GM23248 (cell line): Measurements from ENCODE around the gene PAK6. TPM values are rescaled to one million over a fixed set of nuclear protein-coding genes. Genes with fewer than 3 reads are reported as not detected.

Experiments
- DNase-seq: peaks from one replicate; pipeline ENCODE4 v3.0.0-alpha.2; 2015
- H2AFZ ChIP-seq: fragments of 200-600 bp; sonication (generic); 2 replicates; pipeline ENCODE4 v1.6.1; 2016; ENCODE audit warnings: antibody characterized with exemption
- H3F3A ChIP-seq: fragments of 200-600 bp; sonication (generic); 2 replicates; pipeline ENCODE4 v1.6.1; 2016; ENCODE audit warnings: mild to moderate bottlenecking, antibody characterized with exemption, mixed run types; ENCODE audit not compliant: insufficient read depth
- H3K27ac ChIP-seq: fragments of 200-600 bp; sonication (generic); 2 replicates; pipeline ENCODE4 v1.5.1; 2016; ENCODE audit warnings: mild to moderate bottlenecking
- H3K27me3 ChIP-seq: fragments of 200-600 bp; sonication (generic); replicated peaks from 2 replicates; pipeline ENCODE4 v1.6.1; 2016; ENCODE audit warnings: mild to moderate bottlenecking; ENCODE audit not compliant: insufficient read depth
- H3K36me3 ChIP-seq: fragments of 200-600 bp; sonication (generic); 2 replicates; pipeline ENCODE4 v1.6.1; 2016; ENCODE audit warnings: low read depth, mild to moderate bottlenecking
- H3K4me1 ChIP-seq: fragments of 200-600 bp; sonication (generic); 2 replicates; pipeline ENCODE4 v1.6.1; 2016; ENCODE audit warnings: mild to moderate bottlenecking; ENCODE audit not compliant: insufficient read depth
- H3K4me2 ChIP-seq: fragments of 200-600 bp; sonication (generic); one replicate; pipeline ENCODE4 v1.6.1; 2016; ENCODE audit warnings: mild to moderate bottlenecking; ENCODE audit not compliant: unreplicated experiment
- H3K4me3 ChIP-seq: fragments of 200-600 bp; sonication (generic); 2 replicates; pipeline ENCODE4 v1.5.1; 2016; ENCODE audit warnings: mild to moderate bottlenecking
- H3K79me2 ChIP-seq: fragments of 200-600 bp; sonication (generic); 2 replicates; pipeline ENCODE4 v1.6.1; 2016; ENCODE audit warnings: mild to moderate bottlenecking; ENCODE audit not compliant: insufficient read depth
- H3K9ac ChIP-seq: fragments of 200-600 bp; sonication (generic); 2 replicates; pipeline ENCODE4 v1.6.1; 2016; ENCODE audit warnings: mild to moderate bottlenecking
- H3K9me2 ChIP-seq: fragments of 200-600 bp; sonication (generic); 2 replicates; pipeline ENCODE4 v1.6.1; 2016; ENCODE audit warnings: mixed run types, mild to moderate bottlenecking, moderate library complexity; ENCODE audit not compliant: insufficient read depth
- H3K9me3 ChIP-seq: fragments of 200-600 bp; sonication (generic); one replicate; pipeline ENCODE4 v1.6.1; 2017; ENCODE audit warnings: low read depth
- H4K20me1 ChIP-seq: fragments of 200-600 bp; sonication (generic); 2 replicates; pipeline ENCODE4 v1.6.0; 2016; ENCODE audit not compliant: insufficient read depth
- EZH2 ChIP-seq: fragments of 200-600 bp; sonication (generic); IDR thresholded peaks from 2 replicates; pipeline ENCODE4 v1.6.1; 2018; ENCODE audit warnings: antibody characterized with exemption, mild to moderate bottlenecking; ENCODE audit not compliant: insufficient read depth, poor library complexity, severe bottlenecking
- EZH2phosphoT487 ChIP-seq: fragments of 200-600 bp; sonication (generic); IDR thresholded peaks from 2 replicates; pipeline ENCODE4 v1.6.1; 2018; ENCODE audit warnings: antibody characterized with exemption, moderate library complexity, mild to moderate bottlenecking, low read depth; ENCODE audit not compliant: insufficient read depth
- WGBS, 2 experiments: methylation state at CpG; one replicate each; pipeline ENCODE4 v1.1.6; 2015 to 2017; ENCODE audit warnings: low lambda C conversion rate in 2 of 2, low coverage in 1 of 2; ENCODE audit errors: missing lambda C conversion rate in 2 of 2; 5-methylcytosine and 5-hydroxymethylcytosine counted together
- in situ Hi-C: fragments of 300-500 bp; cut with MboI; formaldehyde crosslinking; loops from 2 replicates; pipeline ENCODE4 v1.15.0; 2020
- polyA plus RNA-seq: library from polyadenylated mRNA; unstranded; fragments of >200 nt; fragmentation: Nextera tagmentation; extraction: Ambion mirVana; gene quantifications from 2 replicates; pipeline ENCODE4 v1.2.1, GENCODE V29; 2016
- total RNA-seq: library from RNA; depleted of rRNA; stranded (reverse); fragments of >200 nt; shearing (Covaris generic); gene quantifications from 2 replicates; pipeline ENCODE4 v1.2.3, GENCODE V29; 2014

PAK6 gene
- total and polyA plus RNA-seq, 2 experiments from 2014 or later = not detected

DNA sequence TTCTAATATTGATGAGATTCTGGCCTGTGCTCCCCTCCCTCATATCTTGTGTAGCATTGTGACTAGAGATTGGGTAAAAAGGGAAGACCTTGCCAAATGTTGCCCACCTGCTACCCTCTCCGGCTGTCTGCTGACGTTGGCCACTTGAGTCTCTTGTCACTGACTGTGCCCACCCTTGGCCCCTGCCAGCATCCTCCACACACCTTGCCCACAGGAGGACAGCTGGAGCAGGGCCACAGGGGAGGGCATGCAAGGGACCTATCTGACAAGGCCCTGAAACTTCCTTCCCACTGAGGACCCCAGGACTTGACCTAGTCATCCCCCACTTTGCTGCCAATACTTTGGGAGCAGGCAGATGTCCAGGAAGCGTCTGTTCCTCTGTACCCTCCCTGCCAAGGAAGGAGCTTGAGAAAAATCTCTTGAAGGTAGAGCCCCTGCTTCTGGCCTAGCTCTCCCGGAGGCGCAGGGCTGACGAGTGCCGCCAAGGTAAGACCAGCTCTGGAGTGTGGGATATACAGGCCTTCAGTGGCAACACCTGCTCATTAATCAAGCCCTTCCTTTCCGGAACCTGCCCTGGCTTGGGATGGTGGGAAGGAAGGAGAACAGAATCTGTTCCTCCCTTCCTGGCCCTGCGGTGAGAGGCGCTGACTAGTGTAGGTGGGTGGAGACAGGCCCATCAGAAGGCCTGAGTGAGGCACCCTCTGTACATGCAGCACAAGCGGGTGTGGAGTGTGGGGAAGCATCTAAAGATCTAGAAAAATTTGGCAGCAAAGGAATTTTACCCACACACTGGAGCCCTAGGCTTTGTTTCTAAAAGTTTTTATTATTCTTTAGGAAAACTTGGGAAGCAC is 4.9 kb upstream of the PAK6 start:
- H3K79me2 ChIP-seq = no peaks in the 10 kb centered on the region
- no peak for TF ChIP-seq EZH2phosphoT487
- no peaks in the 10 kb centered on the region for H3K36me3 ChIP-seq
- WGBS, 2 experiments = 95 to 96% methylated on average over 11 of the region's 11 CpGs
- no peak overlapping the region for H3K9ac ChIP-seq
- H2AFZ ChIP-seq = no peak overlapping the region
- H3K9me3 ChIP-seq = no peaks in the 10 kb centered on the region
- peaks cover 4% of the 10 kb centered on the region; the same call in 1 of the 2 replicates for H3K4me1 ChIP-seq
- H3K4me2 ChIP-seq = no peak overlapping the region
- no peak overlapping the region for H3K4me3 ChIP-seq
- no peak overlapping the region for H3K27ac ChIP-seq
- in situ Hi-C loops = no loop called here
- peak; percentile 24 for DNase-seq
- no peaks in the 10 kb centered on the region for H3F3A ChIP-seq
- no peaks in the 10 kb centered on the region for H3K9me2 ChIP-seq
- 0 out of 2 replicates have a peak, but pooled peaks cover 3% of the 10 kb centered on the region for H3K27me3 ChIP-seq
- H4K20me1 ChIP-seq = no peaks in the 10 kb centered on the region

DNA sequence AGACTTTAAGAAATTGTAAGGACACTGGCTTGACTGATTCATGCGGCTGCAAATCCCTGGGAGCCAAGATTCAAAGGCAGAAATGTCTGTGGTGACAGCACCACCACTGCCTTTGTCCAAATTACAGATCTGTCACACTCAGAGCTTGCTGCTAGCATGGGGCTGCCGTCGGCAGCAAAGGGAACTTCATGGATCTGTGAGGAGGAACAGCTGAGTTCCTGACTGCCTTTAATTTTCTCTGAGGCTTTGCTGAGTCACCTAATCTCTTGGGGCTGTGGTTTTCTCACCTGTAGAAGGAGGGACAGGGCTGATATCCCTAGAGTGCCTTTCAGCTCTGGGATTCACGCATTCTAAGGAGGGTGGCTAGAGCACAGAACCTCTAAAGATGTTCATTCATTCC is 4.1 kb upstream of the PAK6 start:
- no peak for DNase-seq
- no peaks in the 10 kb centered on the region for H3K9me2 ChIP-seq
- WGBS, 2 experiments = 53 to 67% methylated on average over 4 of the region's 4 CpGs
- in situ Hi-C loops = no loop called here
- H3K9ac ChIP-seq = no peak overlapping the region
- no peaks in the 10 kb centered on the region for H3F3A ChIP-seq
- H3K36me3 ChIP-seq = no peaks in the 10 kb centered on the region
- no peaks in the 10 kb centered on the region for H3K79me2 ChIP-seq
- H3K9me3 ChIP-seq = no peaks in the 10 kb centered on the region
- 0 out of 2 replicates have a peak, but pooled peaks cover 3% of the 10 kb centered on the region for H3K27me3 ChIP-seq
- H3K4me3 ChIP-seq = no peak overlapping the region
- H2AFZ ChIP-seq = no peak overlapping the region
- H3K4me2 ChIP-seq = no peak overlapping the region
- no peaks in the 10 kb centered on the region for H4K20me1 ChIP-seq
- H3K27ac ChIP-seq = no peak overlapping the region
- TF ChIP-seq EZH2phosphoT487 (no peak), EZH2 (no peak)
- peaks cover 5% of the 10 kb centered on the region; the same call in 1 of the 2 replicates for H3K4me1 ChIP-seq

DNA sequence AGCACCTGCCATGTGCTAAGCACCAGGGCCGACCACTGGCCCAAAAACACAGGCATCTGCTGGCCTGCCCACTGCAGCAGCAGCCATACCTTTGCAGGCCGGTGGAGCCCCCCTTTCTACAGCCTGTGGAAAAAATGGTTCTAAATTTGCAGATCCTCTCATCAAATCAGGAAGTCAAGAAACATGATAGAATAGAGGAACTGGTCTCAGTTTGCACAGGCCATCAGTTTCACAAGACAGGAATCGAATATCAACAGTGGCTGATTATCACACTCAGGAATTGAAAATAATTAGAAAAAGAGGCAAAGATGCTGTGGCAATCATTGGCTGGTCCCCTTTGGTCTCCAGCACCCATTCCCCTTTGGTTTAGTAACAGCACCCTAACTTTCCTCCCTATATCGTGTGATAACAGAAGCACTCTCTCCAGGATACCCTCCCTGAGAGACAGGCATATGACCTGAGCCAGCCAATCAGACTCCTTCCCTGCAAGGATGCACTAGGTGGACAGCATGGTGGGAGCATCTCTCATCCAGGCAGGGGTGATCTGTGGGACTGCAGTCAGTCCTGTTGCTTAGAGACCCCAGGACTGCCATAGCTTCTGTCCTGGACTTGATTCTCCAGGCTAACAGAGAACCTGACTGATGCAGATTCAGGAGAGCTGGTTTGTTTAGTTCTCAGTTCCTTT is 3.5 kb upstream of the PAK6 start:
- Histone ChIP-seq H3K27ac (no peak overlapping the region), H3K9me2 (no peaks in the 10 kb centered on the region), H3K4me2 (no peak overlapping the region), H3K9ac (no peak overlapping the region), H3K4me1 (peaks cover 5% of the 10 kb centered on the region; the same call in 1 of the 2 replicates), H4K20me1 (no peaks in the 10 kb centered on the region), H3K4me3 (no peak overlapping the region), H3K79me2 (no peaks in the 10 kb centered on the region), H2AFZ (no peak overlapping the region), H3K27me3 (0 out of 2 replicates have a peak, but pooled peaks cover 3% of the 10 kb centered on the region), H3K9me3 (no peaks in the 10 kb centered on the region), H3F3A (no peaks in the 10 kb centered on the region), H3K36me3 (no peaks in the 10 kb centered on the region)
- DNase-seq = no peak
- in situ Hi-C loops = no loop called here
- 91 to 93% methylated on average over 4 of the region's 4 CpGs for WGBS, 2 experiments
- TF ChIP-seq EZH2 (no peak), EZH2phosphoT487 (no peak)

DNA sequence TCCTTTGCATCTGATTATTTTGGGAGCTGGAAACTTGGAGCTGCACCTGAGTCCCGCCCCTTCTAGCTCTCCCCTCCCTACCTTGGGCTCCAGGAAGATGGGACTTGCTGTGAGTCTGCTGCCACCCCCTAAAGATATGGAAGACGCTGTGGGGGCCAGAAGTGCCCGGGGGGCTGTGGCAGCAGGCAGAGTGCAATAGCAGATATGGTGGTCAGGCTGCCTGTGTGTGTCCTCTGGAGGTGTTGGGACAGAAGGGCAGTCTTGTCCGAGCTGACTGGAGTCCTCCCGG is 485 bp downstream of the PAK6 start:
- in situ Hi-C loops = no loop called here

More for the DNA sequence above, 485 bp downstream of the PAK6 start:
- Histone ChIP-seq H3K27me3 (0 out of 2 replicates have a peak, but pooled peaks cover 3% of the 10 kb centered on the region), H3K79me2 (no peaks in the 10 kb centered on the region), H3K4me3 (peak overlapping the region; percentile 65), H3K9me2 (no peaks in the 10 kb centered on the region), H3K36me3 (no peaks in the 10 kb centered on the region), H2AFZ (no peak overlapping the region), H3F3A (no peaks in the 10 kb centered on the region), H3K9ac (no peak overlapping the region), H4K20me1 (no peaks in the 10 kb centered on the region), H3K4me2 (peak overlapping the region; percentile 76), H3K9me3 (no peaks in the 10 kb centered on the region), H3K4me1 (peaks cover 5% of the 10 kb centered on the region; the same call in 1 of the 2 replicates), H3K27ac (no peak overlapping the region)
- no peak for TF ChIP-seq EZH2phosphoT487
- TF ChIP-seq EZH2 = no peak
- WGBS, 2 experiments = 16 to 27% methylated on average over 5 of the region's 5 CpGs
- no peak for DNase-seq
